HG03354 (cell line): ENCODE results near the gene DIABLO.
"Not testable (repeated sequence)": the region's sequence is repeated elsewhere in the genome, so short reads cannot be mapped to it uniquely, and the experiment has no call there.

Source experiments
- ATAC-seq: cut with Tn5 transposase; IDR thresholded peaks from one replicate; pipeline ENCODE4 v1.9.1; 2021; ENCODE audit warnings: mild to moderate bottlenecking; ENCODE audit not compliant: unreplicated experiment, poor library complexity, severe bottlenecking

The DIABLO gene

GRCh38 chr12:122216445-122216844 is 9.4 kb downstream of the DIABLO start:
- no peak for ATAC-seq

GRCh38 chr12:122215771-122216170 is 10.1 kb downstream of the DIABLO start:
- ATAC-seq, result no peak

DNA sequence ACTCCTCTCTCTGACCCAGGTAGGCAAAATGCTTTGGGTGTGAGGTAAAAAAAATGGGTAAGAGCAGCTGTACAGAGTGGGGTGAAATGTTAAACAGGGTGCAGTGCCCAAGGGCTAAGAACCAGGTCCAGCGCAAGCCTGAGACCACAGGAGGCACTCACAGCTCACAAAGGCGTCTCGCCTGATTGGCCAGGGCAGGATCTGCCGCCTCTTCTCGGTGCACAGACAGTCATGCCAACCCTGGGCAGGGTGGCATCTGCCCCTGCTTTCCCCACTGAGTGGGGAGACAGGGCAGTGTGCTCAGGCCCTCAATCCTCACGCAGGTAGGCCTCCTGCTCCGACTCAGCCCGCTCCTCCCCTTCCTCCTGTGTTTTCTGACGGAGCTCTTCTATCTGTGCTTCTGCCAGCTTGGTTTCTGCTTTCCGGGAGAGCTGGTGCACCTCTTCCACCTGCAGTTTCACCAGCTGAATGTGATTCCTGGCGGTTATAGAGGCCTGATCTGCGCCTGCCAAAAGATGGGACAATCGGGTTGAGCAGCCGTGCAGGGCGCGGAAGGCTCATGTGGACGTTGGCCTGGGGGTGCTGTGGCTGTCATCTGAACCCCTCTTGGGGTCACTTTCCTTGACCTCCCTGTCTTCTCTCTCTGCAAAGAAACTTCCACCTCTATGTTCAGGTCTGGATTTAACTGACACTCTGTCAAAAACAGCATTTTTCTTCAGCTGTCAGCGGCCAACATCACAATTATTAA is 17.6 kb downstream of the DIABLO start:
- no peak for ATAC-seq

- ATAC-seq, result no peak
These were observed 18.5 kb downstream of the DIABLO start for GRCh38 chr12:122207391-122207790.

GRCh38 chr12:122206976-122207375 is 18.9 kb downstream of the DIABLO start:
- ATAC-seq, result no peak

- no peak for ATAC-seq
These were observed 19.6 kb downstream of the DIABLO start for GRCh38 chr12:122206111-122206881.

- no peak for ATAC-seq
These were observed 20.6 kb downstream of the DIABLO start for GRCh38 chr12:122205053-122205925.

DNA sequence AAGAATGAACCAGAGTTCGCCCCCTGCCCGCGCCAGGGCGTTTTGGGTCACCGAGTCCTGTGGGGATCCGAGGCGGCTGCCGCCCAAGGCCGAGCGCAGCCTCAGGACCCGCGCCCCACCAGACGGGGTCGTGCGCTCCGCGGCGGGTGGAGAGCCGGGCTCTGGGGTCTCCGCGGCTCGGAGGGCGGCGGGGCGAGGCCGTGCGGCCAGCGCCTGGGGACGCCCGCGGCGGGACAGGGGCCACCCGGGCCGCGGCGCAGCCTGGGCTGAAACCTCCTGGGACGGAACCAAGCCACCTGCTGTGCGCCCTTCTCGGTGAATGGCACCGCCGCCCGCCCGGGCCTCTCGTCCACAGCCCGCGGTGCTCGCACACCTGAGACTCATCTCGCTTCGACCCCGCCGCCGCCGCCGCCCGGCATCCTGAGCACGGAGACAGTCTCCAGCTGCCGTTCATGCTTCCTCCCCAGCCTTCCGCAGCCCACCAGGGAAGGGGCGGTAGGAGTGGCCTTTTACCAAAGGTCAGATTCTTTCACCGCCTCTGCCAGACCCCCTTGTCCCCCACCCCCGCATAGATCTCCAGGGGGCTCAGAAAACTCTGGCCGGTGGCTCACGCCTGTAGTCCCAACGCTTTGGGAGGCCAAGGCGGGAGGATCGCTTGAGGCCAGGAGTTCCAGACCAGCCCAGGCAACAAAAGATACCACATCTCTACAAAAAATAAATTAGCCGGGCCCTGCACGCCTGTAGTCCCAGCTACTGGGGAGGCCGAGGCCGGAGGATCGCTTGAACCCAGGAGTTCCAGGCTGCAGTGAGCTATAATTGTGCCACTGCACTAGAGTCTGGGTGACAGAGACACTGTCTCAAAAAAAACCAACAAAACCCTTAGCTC is 21.4 kb downstream of the DIABLO start:
- ATAC-seq, result no peak

DNA sequence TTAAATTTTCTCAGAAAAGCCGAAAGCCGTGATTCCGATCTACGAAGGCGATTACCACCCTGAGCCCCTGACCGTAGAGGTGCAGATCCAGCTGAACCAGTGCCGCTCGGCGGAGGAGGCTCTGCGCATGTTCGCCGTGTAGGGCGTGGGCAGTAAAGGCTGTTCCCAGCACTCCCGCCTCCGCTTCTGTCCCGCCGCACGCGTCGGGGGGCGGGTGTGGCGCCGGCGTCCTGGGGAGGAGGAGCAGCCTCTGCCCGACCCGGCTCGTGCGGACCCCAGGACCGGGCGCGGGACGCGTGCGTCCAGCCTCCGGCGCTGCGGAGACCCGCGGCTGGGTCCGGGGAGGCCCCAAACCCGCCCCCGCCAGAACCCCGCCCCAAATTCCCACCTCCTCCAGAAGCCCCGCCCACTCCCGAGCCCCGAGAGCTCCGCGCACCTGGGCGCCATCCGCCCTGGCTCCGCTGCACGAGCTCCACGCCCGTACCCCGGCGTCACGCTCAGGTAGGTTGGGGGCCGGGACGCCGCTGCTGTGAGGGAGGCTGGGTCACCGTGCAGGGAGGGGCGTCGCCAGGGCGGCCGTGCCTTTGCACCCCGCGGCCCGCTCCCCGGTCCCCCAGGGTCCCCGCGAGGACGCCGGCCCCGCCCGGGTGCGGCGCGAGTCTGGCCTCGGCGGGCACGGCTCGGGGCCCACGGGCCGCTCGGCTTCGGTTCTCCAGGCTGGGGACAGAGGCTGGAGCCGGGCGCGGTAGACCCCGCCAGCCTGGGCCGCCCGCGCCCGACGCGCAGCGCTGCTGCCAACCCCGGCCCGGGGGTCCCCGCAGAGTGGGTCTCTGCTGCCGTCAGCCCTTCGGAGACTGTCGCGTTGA is 22.3 kb downstream of the DIABLO start, which contains the start of gene B3GNT4:
Gene B3GNT4 (plus strand): TSS at position 409 of the 866 bp plus-strand sequence. CDS start 910 bp downstream, outside the sequence.
- ATAC-seq, result no peak

DNA sequence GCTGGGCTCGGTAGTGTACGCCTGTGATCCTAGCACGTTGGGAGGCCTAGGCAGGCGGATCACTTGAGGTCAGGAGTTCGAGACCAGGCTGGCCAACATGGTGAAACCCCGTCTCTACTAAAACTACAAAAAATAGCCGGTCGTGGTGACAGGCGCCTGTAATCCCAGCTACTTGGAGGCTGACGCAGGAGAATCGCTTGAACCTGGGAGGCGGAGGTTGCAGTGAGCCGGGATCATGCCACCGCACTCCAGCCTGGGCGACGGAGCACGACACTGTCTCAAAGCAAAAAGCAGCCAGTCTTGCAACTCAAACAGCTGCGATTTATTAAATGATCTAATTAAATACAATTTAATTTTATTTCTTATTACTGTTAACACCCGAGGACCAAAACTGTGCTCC is 23.0 kb downstream of the DIABLO start:
- not testable (repeated sequence) for ATAC-seq

DNA sequence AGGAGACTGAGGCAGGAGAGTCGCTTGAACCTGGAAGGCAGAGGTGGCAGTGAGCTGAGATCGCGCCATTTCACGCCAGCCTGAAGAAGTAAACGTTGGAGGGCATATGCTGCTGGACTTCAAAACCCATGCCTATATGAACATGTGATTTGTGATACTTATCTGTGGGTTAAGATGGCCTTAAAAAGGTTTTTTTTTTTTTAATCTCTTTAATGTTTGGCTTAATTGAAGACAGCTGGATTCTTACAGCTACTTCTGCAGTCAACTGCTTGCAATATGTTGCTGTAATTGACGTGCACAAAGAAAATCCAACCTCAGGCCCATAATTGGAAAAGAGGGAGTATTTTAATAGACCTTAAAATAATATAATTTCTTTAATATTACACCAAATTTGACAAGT is 23.8 kb downstream of the DIABLO start:
- ATAC-seq, result no peak

- ATAC-seq, result no peak
These were observed 24.5 kb downstream of the DIABLO start for GRCh38 chr12:122201381-122201780.

DNA sequence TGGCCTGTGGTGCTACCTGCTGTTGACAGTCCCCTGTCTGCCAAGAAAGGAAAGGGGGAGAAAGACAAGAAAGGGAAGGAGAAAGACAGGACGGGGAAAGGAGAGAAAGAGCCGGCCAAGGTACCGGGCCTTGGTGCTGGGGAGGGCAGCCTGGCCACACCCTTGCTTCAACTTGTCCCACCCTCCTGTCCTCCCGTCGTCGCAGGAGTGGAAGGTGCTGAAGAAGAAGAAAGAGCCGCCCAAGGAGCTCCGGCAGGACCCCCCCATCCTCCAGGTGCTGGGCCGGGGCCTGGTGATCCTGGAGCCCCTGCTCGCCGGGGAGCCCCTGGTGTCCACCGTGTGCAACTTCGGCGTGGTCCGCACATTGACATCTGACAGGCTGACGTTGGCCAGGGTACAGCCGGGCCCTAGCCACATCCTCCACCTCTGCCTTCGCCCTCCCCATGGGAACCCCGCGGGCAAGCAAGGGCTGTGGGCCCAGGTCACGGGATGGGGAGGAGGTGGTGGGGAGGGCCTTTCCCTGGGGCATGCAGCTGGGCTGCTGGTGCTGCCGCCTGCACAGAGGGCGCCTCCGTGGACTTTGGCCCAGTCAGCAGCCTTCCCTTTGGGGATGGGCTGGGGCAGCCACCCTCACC is 25.2 kb downstream of the DIABLO start:
- ATAC-seq, result no peak

DNA sequence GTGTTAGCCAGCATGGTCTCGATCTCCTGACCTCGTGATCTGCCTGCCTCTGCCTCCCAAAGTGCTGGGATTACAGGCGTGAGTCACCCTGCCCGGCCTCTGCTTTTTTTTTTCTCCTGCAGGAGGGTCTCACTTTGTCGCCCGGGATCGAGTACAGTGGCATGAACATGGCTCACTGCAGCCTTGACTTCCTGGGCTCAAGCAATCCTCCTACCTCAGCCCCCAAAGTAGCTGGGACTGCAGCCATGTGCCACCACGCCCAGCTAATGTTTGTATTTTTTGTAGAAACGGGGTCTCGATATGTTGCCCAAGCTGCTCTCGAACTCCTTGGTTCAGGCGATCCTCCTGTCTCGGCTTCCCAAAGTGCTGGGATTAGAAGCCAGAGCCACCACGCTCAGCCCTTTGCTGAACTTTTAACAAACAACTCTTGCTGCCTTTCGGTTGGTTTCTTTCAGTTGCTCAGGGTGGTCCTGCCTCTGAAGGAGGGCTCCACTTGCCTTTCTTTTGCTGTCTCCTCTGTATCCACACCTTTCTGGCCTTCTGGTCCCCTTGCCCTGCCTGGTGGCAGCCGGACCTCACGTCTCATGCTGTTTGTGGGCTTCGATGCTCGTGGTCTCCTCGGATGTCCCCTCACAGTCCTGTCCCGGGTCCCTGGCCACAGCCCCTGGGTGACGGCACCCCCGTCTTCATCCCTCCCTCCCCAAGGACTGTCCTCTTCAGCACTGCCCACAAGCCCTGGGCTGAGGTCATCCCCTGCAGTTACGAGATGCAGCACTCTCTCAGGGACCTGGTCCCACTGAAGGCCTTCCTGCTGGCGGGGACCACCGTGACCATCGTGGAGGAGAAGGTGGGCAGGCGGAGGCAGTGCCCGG is 26.1 kb downstream of the DIABLO start:
- ATAC-seq, result no peak

GRCh38 chr12:122197612-122197966 is 28.3 kb downstream of the DIABLO start:
- ATAC-seq, result no peak

DNA sequence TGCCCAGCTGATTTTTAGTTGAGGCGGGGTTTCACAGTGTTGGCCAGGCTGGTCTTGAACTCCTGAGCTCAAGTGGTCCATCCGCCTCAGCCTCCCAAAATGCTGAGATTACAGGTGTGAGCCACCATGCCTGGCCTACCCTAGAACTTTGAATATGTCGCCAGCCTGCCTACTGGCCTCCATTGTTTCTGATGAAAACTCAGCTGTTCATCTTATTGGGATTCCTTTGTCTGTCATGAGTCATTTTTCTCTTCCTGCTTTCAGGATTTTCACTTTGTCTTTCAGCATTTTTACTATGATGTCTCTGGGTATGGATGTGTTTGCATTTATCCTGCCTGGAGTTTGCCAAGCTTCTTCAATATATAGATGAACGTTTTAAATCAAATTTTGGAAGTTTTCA is 30.4 kb downstream of the DIABLO start:
- ATAC-seq, result no peak

GRCh38 chr12:122194804-122195203 is 31.0 kb downstream of the DIABLO start:
- no peak for ATAC-seq
